ENCODE data around the gene SLFN13.

DNA sequence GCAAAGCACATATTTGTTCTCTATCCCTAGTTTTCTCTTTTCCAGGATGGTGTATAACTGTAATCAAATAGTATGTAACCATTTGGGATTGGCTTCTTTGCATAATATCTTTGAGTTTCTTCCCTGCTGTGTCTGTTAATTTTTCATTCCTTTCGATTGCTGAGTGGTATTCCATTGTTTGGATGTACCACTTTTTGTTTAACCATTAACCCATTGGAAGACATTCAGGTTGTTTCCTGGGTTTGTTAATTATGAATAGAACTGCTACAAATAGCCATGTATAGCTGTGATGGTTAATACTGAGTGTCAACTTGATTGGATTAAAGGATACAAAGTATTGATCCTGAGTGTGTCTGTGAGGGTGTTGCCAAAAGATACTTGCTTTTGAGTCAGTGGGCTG, 4.6 kb upstream of the SLFN13 start:
- TF ChIP-seq, protein P1, sequence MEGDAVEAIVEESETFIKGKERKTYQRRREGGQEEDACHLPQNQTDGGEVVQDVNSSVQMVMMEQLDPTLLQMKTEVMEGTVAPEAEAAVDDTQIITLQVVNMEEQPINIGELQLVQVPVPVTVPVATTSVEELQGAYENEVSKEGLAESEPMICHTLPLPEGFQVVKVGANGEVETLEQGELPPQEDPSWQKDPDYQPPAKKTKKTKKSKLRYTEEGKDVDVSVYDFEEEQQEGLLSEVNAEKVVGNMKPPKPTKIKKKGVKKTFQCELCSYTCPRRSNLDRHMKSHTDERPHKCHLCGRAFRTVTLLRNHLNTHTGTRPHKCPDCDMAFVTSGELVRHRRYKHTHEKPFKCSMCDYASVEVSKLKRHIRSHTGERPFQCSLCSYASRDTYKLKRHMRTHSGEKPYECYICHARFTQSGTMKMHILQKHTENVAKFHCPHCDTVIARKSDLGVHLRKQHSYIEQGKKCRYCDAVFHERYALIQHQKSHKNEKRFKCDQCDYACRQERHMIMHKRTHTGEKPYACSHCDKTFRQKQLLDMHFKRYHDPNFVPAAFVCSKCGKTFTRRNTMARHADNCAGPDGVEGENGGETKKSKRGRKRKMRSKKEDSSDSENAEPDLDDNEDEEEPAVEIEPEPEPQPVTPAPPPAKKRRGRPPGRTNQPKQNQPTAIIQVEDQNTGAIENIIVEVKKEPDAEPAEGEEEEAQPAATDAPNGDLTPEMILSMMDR (IDR thresholded peaks at IDR 0.05), result no peak
- no peak for TF ChIP-seq ESRRA (CRISPR knock-in tag; IDR thresholded peaks at IDR 0.05; ENCODE audit: borderline replicate concordance)
- no peak for TF ChIP-seq GRHL2 (CRISPR knock-in tag; IDR thresholded peaks at IDR 0.05; ENCODE audit: insufficient replicate concordance, severe bottlenecking)
- TF ChIP-seq, protein P2, sequence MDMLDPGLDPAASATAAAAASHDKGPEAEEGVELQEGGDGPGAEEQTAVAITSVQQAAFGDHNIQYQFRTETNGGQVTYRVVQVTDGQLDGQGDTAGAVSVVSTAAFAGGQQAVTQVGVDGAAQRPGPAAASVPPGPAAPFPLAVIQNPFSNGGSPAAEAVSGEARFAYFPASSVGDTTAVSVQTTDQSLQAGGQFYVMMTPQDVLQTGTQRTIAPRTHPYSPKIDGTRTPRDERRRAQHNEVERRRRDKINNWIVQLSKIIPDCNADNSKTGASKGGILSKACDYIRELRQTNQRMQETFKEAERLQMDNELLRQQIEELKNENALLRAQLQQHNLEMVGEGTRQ (CRISPR knock-in tag; IDR thresholded peaks at IDR 0.05), result no peak
- no peak for TF ChIP-seq IRF2 (CRISPR knock-in tag; IDR thresholded peaks at IDR 0.05; ENCODE audit: borderline replicate concordance, low read depth)
- TF ChIP-seq MYBL2 (CRISPR knock-in tag; IDR thresholded peaks at IDR 0.05), result no peak
- no peak for TF ChIP-seq CREM (CRISPR knock-in tag; IDR thresholded peaks at IDR 0.05)
- no peak for TF ChIP-seq TP53 (CRISPR knock-in tag; IDR thresholded peaks at IDR 0.05)
- TF ChIP-seq, protein P3, sequence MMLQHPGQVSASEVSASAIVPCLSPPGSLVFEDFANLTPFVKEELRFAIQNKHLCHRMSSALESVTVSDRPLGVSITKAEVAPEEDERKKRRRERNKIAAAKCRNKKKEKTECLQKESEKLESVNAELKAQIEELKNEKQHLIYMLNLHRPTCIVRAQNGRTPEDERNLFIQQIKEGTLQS (CRISPR knock-in tag; conservative IDR thresholded peaks at IDR 0.05), result no peak
- TF ChIP-seq JUN (CRISPR knock-in tag; IDR thresholded peaks at IDR 0.05), result no peak
